HepG2 (cell line): ENCODE results near the gene PCGF3. TPM values are rescaled to one million over a fixed set of nuclear protein-coding genes. Genes with fewer than 3 reads are reported as not detected.

ENCODE experiments used
- ATAC-seq: fragments of 200-7000 bp; cut with Tn5 transposase; 3 replicates; pipeline ENCODE4 v1.9.1; 2020; ENCODE audit warnings: mild to moderate bottlenecking, moderate library complexity
- BruUV-seq: library from RNA; stranded (reverse); fragments of 400-500 nt; replicated peaks from 2 replicates; lab custom pipeline; 2021; lab: Mats Ljungman, UMichigan
- CTCF ChIA-PET: fragments of 300-600 bp; formaldehyde crosslinking; extraction: SDS; loops from one replicate; lab custom pipeline; 2021; ENCODE audit warnings: low total read pairs, inconsistent platforms, low intra/inter-chr PET ratio; lab: Yijun Ruan, JAX
- POLR2A ChIA-PET: fragments of 350-600 bp; sonication (Branson Sonifier 250); formaldehyde crosslinking; loops from one replicate; lab custom pipeline; 2020; ENCODE audit warnings: antibody characterized with exemption, inconsistent platforms; lab: Yijun Ruan, JAX
- DNase-seq: peaks from one replicate; pipeline ENCODE4 v3.0.0-alpha.2; 2015; ENCODE audit warnings: low spot score
- FAIRE-seq: peaks from 3 replicates; lab custom pipeline; 2011; peaks lifted over from hg19 to GRCh38; lab: Jason Lieb, UNC
- H2AFZ ChIP-seq: one replicate; pipeline ENCODE4 v1.6.1; 2011; ENCODE audit warnings: low read length, inconsistent platforms
- H3K27ac ChIP-seq: fragments of 300-600 bp; 3 replicates; pipeline ENCODE4 v1.8.0; 2011; ENCODE audit warnings: mixed run types, mild to moderate bottlenecking, mixed read lengths, low read length, inconsistent platforms; ENCODE audit not compliant: insufficient read depth; ENCODE audit errors: extremely low read length
- H3K27me3 ChIP-seq, 2 experiments: fragments of 200-600 bp in 1 of 2; 2 replicates in 1 of 2; 3 replicates in 1 of 2; pipeline versions ENCODE4 v1.6.0 to v1.8.0; 2011; ENCODE audit warnings: low read length in 2 of 2, mild to moderate bottlenecking in 2 of 2, moderate library complexity in 2 of 2, inconsistent platforms in 1 of 2; ENCODE audit not compliant: insufficient read depth in 2 of 2, control insufficient read depth in 1 of 2
- H3K36me3 ChIP-seq, 2 experiments: fragments of 200-600 bp in 1 of 2; replicated peaks in 1 of 2; 2 replicates in 1 of 2; 3 replicates in 1 of 2; pipeline versions ENCODE4 v1.5.1 to v1.8.0; 2011; ENCODE audit warnings: low read length in 2 of 2, inconsistent platforms in 1 of 2; ENCODE audit not compliant: insufficient read depth in 2 of 2, control insufficient read depth in 1 of 2
- H3K4me1 ChIP-seq: 2 replicates; pipeline ENCODE4 v1.5.1; 2012; ENCODE audit warnings: low read length, inconsistent platforms; ENCODE audit not compliant: insufficient read depth
- H3K4me2 ChIP-seq: 2 replicates; pipeline ENCODE4 v1.6.0; 2011; ENCODE audit warnings: low read depth, low read length, inconsistent platforms
- H3K4me3 ChIP-seq, 3 experiments: fragments of 200-600 bp in 1 of 3; sonication (generic), shearing (Covaris generic) in 1 of 3; replicated peaks in 1 of 3; 2 replicates each; pipeline ENCODE4 v1.5.1; 2011 to 2016; ENCODE audit warnings: low read length in 3 of 3, inconsistent platforms in 2 of 3, low read depth in 2 of 3, mild to moderate bottlenecking in 2 of 3, control low read depth in 1 of 3, mixed read lengths in 1 of 3; ENCODE audit not compliant: insufficient read depth in 1 of 3
- H3K79me2 ChIP-seq: one replicate; pipeline ENCODE4 v1.6.1; 2011; ENCODE audit warnings: low read length, inconsistent platforms; ENCODE audit not compliant: insufficient read depth
- H3K9ac ChIP-seq: 2 replicates; pipeline ENCODE4 v1.6.0; 2011; ENCODE audit warnings: mild to moderate bottlenecking, low read depth, low read length, inconsistent platforms; ENCODE audit not compliant: insufficient read depth
- H3K9me3 ChIP-seq: 2 replicates; pipeline ENCODE4 v1.5.1; 2012; ENCODE audit warnings: mild to moderate bottlenecking, low read length
- H4K20me1 ChIP-seq: 2 replicates; pipeline ENCODE4 v1.6.0; 2011; ENCODE audit warnings: inconsistent platforms, mild to moderate bottlenecking, low read length, moderate library complexity; ENCODE audit not compliant: insufficient read depth
- CAMTA2 ChIP-seq: sonication (generic); formaldehyde crosslinking; IDR thresholded peaks from 2 replicates; pipeline ENCODE4 v1.4.0; 2020; ENCODE audit warnings: mild to moderate bottlenecking, missing genetic modification reagents, borderline replicate concordance
- CCDC6 ChIP-seq: sonication (generic); formaldehyde crosslinking; IDR thresholded peaks from 2 replicates; pipeline ENCODE4 v1.8.1; 2022; ENCODE audit warnings: mild to moderate bottlenecking, missing genetic modification reagents, moderate library complexity
- CREM ChIP-seq, 2 experiments: sonication (generic) in 1 of 2; formaldehyde crosslinking in 1 of 2; IDR thresholded peaks; 2 replicates each; pipeline versions ENCODE4 v1.4.0 to v1.6.1; 2016 to 2020; ENCODE audit warnings: antibody characterized with exemption in 1 of 2, mild to moderate bottlenecking in 1 of 2, missing genetic modification reagents in 1 of 2
- GABPB1 ChIP-seq: IDR thresholded peaks from 2 replicates; pipeline ENCODE4 v1.6.1; 2016; ENCODE audit warnings: mild to moderate bottlenecking, missing genetic modification reagents, moderate library complexity, missing compliant biosample characterization
- HHEX ChIP-seq: IDR thresholded peaks from 2 replicates; pipeline ENCODE4 v1.6.1; 2016; ENCODE audit warnings: control low read depth
- IRF2 ChIP-seq: IDR thresholded peaks from 2 replicates; pipeline ENCODE4 v1.6.1; 2018; ENCODE audit warnings: missing genetic modification reagents, missing compliant biosample characterization
- PCBP1 ChIP-seq: fragments of 200-400 bp; formaldehyde crosslinking; IDR thresholded peaks from 2 replicates; pipeline ENCODE4 v1.6.1; 2017; ENCODE audit warnings: mild to moderate bottlenecking, low read depth, low read length, borderline replicate concordance
- PHF8 ChIP-seq: sonication (generic); formaldehyde crosslinking; IDR thresholded peaks from 2 replicates; pipeline ENCODE4 v1.5.0; 2020; ENCODE audit warnings: missing genetic modification reagents
- TIGD3 ChIP-seq: sonication (generic); formaldehyde crosslinking; IDR thresholded peaks from 2 replicates; pipeline ENCODE4 v1.5.1; 2020; ENCODE audit warnings: mild to moderate bottlenecking, missing genetic modification reagents, borderline replicate concordance
- ZC3H13 ChIP-seq: sonication (generic); formaldehyde crosslinking; IDR thresholded peaks from 2 replicates; pipeline ENCODE4 v1.8.1; 2023; ENCODE audit warnings: mild to moderate bottlenecking, missing genetic modification reagents, moderate library complexity
- ZNF234 ChIP-seq: sonication (generic); formaldehyde crosslinking; conservative IDR thresholded peaks from 2 replicates; pipeline ENCODE4 v1.5.1; 2020; ENCODE audit warnings: mild to moderate bottlenecking, missing genetic modification reagents
- ZNF652 ChIP-seq: IDR thresholded peaks from 2 replicates; pipeline ENCODE4 v1.6.1; 2016; ENCODE audit warnings: low read depth, borderline replicate concordance
- WGBS: methylation state at CpG from one replicate; pipeline ENCODE4 v1.1.6; 2017; ENCODE audit warnings: low lambda C conversion rate; 5-methylcytosine and 5-hydroxymethylcytosine counted together
- in situ Hi-C: cut with HindIII; loops from 2 replicates; pipeline ENCODE4 v1.10.0; 2017; ENCODE audit warnings: low pct_unique_long_range_greater_than_20kb; ENCODE audit not compliant: extremely low pct_ligation_motif_present
- intact Hi-C: fragments of 100-400 bp; cut with micrococcal nuclease; formaldehyde crosslinking; loops from one replicate; pipeline ENCODE4 v1.10.0; 2022; ENCODE audit not compliant: unreplicated experiment
- polyA plus RNA-seq, 8 experiments: library from polyadenylated mRNA; depleted of rRNA in 3 of 8; stranded (reverse) in 7 of 8; unstranded in 1 of 8; fragments of >200 nt; fragmentation: Illumina TruSeq in 4 of 8; extraction: Trizol in 4 of 8; gene quantifications; 2 replicates each; pipeline versions ENCODE4 v1.2.1 to v1.2.3, GENCODE V29; 2011 to 2016; ENCODE audit warnings: low read depth in 4 of 8, missing spikeins in 1 of 8, mixed read lengths in 1 of 8; ENCODE audit not compliant: insufficient read depth in 1 of 8
- total RNA-seq, 5 experiments: library from RNA; depleted of rRNA; stranded (reverse); fragments of >200 nt; fragmentation: Illumina TruSeq; extraction: Trizol; gene quantifications; 2 replicates each; pipeline ENCODE4 v1.2.3, GENCODE V29; 2016; ENCODE audit warnings: low read depth in 1 of 5
- TF ChIP-seq, protein P1 (sequence below): sonication (generic); formaldehyde crosslinking; IDR thresholded peaks from 2 replicates; pipeline ENCODE4 v1.8.0; 2022; ENCODE audit warnings: missing genetic modification reagents, mild to moderate bottlenecking, borderline replicate concordance
- TF ChIP-seq, protein P2 (sequence below): IDR thresholded peaks from 2 replicates; pipeline ENCODE4 v1.6.1; 2012; ENCODE audit warnings: low read length, improper control_type of control experiment
- TF ChIP-seq, protein P3 (sequence below): sonication (generic); formaldehyde crosslinking; IDR thresholded peaks from 2 replicates; pipeline ENCODE4 v1.4.0; 2020; ENCODE audit warnings: missing genetic modification reagents

Gene PCGF3
- total and polyA plus RNA-seq, 2 of the 13 experiments (the other 11 are each of a cell fraction or from before 2014, with no cell fraction given), result 28.6 to 66.2 TPM

- DNase-seq (no peak), FAIRE-seq (no peak), ATAC-seq (no peak)
- H3K27me3 ChIP-seq, result no peaks in the 10 kb centered on the region; a peak in 1 of 5 replicates
- TF ChIP-seq, protein P1, sequence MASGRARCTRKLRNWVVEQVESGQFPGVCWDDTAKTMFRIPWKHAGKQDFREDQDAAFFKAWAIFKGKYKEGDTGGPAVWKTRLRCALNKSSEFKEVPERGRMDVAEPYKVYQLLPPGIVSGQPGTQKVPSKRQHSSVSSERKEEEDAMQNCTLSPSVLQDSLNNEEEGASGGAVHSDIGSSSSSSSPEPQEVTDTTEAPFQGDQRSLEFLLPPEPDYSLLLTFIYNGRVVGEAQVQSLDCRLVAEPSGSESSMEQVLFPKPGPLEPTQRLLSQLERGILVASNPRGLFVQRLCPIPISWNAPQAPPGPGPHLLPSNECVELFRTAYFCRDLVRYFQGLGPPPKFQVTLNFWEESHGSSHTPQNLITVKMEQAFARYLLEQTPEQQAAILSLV (CRISPR knock-in tag), result no peak
- no peak for TF ChIP-seq CCDC6 (CRISPR knock-in tag)
- no peak for TF ChIP-seq HHEX (CRISPR knock-in tag)
- TF ChIP-seq GABPB1 (CRISPR knock-in tag), result no peak
- TF ChIP-seq ZNF652 (CRISPR knock-in tag), result no peak
- TF ChIP-seq CREM (IDR thresholded peaks at IDR 0.05), result no peak
- no peak for TF ChIP-seq CREM (CRISPR knock-in tag; IDR thresholded peaks at IDR 0.05)
- TF ChIP-seq, protein P2, sequence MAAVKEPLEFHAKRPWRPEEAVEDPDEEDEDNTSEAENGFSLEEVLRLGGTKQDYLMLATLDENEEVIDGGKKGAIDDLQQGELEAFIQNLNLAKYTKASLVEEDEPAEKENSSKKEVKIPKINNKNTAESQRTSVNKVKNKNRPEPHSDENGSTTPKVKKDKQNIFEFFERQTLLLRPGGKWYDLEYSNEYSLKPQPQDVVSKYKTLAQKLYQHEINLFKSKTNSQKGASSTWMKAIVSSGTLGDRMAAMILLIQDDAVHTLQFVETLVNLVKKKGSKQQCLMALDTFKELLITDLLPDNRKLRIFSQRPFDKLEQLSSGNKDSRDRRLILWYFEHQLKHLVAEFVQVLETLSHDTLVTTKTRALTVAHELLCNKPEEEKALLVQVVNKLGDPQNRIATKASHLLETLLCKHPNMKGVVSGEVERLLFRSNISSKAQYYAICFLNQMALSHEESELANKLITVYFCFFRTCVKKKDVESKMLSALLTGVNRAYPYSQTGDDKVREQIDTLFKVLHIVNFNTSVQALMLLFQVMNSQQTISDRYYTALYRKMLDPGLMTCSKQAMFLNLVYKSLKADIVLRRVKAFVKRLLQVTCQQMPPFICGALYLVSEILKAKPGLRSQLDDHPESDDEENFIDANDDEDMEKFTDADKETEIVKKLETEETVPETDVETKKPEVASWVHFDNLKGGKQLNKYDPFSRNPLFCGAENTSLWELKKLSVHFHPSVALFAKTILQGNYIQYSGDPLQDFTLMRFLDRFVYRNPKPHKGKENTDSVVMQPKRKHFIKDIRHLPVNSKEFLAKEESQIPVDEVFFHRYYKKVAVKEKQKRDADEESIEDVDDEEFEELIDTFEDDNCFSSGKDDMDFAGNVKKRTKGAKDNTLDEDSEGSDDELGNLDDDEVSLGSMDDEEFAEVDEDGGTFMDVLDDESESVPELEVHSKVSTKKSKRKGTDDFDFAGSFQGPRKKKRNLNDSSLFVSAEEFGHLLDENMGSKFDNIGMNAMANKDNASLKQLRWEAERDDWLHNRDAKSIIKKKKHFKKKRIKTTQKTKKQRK, result no peak
- TF ChIP-seq CAMTA2 (CRISPR knock-in tag), result no peak
- TF ChIP-seq, protein P3, sequence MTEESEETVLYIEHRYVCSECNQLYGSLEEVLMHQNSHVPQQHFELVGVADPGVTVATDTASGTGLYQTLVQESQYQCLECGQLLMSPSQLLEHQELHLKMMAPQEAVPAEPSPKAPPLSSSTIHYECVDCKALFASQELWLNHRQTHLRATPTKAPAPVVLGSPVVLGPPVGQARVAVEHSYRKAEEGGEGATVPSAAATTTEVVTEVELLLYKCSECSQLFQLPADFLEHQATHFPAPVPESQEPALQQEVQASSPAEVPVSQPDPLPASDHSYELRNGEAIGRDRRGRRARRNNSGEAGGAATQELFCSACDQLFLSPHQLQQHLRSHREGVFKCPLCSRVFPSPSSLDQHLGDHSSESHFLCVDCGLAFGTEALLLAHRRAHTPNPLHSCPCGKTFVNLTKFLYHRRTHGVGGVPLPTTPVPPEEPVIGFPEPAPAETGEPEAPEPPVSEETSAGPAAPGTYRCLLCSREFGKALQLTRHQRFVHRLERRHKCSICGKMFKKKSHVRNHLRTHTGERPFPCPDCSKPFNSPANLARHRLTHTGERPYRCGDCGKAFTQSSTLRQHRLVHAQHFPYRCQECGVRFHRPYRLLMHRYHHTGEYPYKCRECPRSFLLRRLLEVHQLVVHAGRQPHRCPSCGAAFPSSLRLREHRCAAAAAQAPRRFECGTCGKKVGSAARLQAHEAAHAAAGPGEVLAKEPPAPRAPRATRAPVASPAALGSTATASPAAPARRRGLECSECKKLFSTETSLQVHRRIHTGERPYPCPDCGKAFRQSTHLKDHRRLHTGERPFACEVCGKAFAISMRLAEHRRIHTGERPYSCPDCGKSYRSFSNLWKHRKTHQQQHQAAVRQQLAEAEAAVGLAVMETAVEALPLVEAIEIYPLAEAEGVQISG (CRISPR knock-in tag), result no peak
- TF ChIP-seq ZNF234 (CRISPR knock-in tag), result no peak
- no peak for TF ChIP-seq PHF8
- no peak for TF ChIP-seq ZC3H13 (CRISPR knock-in tag)
- TF ChIP-seq PCBP1, result no peak
- no peak for TF ChIP-seq IRF2 (CRISPR knock-in tag)
- no peak for TF ChIP-seq TIGD3 (CRISPR knock-in tag)
- H3K36me3 ChIP-seq, result peaks cover 14 to 58% of the 10 kb centered on the region in 2 experiments; a peak in 4 of 5 replicates
- no TSS peak for BruUV-seq
- H3K4me2 ChIP-seq, result no peak overlapping the region
- H3K27ac ChIP-seq, result no peak overlapping the region
- WGBS, result 98% methylated on average over 15 of the region's 15 CpGs
- in situ Hi-C loops (no loop called here), intact Hi-C loops (no loop called here)
- H4K20me1 ChIP-seq, result peaks cover 4% of the 10 kb centered on the region; the same call in 1 of the 2 replicates
- H3K9ac ChIP-seq, result no peak overlapping the region
- no peaks in the 10 kb centered on the region for H3K4me1 ChIP-seq
- POLR2A ChIA-PET, result no interaction called here
- no peak overlapping the region for H3K4me3 ChIP-seq
- H3K9me3 ChIP-seq, result no peaks in the 10 kb centered on the region
- H3K79me2 ChIP-seq, result no peaks in the 10 kb centered on the region
- no peak overlapping the region for H2AFZ ChIP-seq
- CTCF ChIA-PET, result no interaction called here
Observed at GRCh38 chr4:751676-752075, 46.0 kb downstream of the PCGF3 start.
